Panc1 (cell line): ENCODE data around the gene PLEKHG5.

Source experiments
- POLR2AphosphoS5 ChIP-seq: IDR thresholded peaks from 2 replicates; pipeline ENCODE4 v1.6.1; 2012; ENCODE audit warnings: mild to moderate bottlenecking, low read depth, low read length, moderate library complexity
- SIN3A ChIP-seq: IDR thresholded peaks from 2 replicates; pipeline ENCODE4 v1.6.1; 2012; ENCODE audit warnings: low read depth, mild to moderate bottlenecking, low read length, moderate library complexity, borderline replicate concordance; ENCODE audit not compliant: insufficient read depth
- TF ChIP-seq, protein P1 (sequence below): fragments of 450-650 bp; IDR thresholded peaks from 2 replicates; pipeline ENCODE4 v1.5.1; 2017; ENCODE audit warnings: mild to moderate bottlenecking

DNA sequence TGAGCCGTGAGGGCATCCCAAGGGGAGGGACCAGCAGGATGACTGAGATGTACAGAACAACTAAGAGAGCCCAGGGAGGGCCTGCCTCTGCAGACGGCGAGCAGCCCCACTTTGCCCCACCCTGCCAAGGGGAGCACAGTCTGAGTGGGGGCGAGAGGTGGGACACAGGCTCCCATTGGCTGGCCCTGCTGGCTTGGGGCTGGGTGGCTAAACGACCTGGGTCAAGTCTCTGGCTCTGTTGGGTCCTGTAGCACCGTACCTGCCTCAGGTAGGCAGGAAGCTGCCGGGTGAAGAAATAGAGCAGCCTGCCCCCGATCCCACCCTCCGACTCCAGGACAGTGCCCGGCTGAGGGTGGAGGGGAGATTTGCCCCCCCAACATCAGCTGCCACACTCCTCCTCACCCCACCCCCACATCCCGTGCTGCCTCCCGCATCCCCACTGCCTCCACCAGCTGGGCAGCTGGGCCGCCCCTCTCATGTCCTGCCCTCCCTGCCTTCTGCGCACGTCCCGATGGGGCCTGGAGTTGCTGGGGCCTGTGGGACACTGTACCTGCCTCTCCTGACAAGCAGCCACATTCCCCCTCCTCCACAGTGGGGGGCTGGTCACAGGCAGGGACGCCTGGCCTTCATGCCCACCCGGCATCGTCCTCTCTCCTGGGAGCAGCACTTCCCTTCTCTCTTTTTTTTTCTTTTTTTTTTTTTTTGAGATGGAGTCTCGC, 12.6 kb upstream of the PLEKHG5 start:
- TF ChIP-seq, protein P1, sequence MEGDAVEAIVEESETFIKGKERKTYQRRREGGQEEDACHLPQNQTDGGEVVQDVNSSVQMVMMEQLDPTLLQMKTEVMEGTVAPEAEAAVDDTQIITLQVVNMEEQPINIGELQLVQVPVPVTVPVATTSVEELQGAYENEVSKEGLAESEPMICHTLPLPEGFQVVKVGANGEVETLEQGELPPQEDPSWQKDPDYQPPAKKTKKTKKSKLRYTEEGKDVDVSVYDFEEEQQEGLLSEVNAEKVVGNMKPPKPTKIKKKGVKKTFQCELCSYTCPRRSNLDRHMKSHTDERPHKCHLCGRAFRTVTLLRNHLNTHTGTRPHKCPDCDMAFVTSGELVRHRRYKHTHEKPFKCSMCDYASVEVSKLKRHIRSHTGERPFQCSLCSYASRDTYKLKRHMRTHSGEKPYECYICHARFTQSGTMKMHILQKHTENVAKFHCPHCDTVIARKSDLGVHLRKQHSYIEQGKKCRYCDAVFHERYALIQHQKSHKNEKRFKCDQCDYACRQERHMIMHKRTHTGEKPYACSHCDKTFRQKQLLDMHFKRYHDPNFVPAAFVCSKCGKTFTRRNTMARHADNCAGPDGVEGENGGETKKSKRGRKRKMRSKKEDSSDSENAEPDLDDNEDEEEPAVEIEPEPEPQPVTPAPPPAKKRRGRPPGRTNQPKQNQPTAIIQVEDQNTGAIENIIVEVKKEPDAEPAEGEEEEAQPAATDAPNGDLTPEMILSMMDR, result no peak
- no peak for TF ChIP-seq SIN3A
- TF ChIP-seq POLR2AphosphoS5, result no peak
